OCI-LY7 (cell line): ENCODE results near the gene UFD1.

Experiments
- CTCF ChIP-seq: fragments of 200-600 bp; sonication (generic); conservative IDR thresholded peaks from 2 replicates; pipeline ENCODE4 v1.5.1; 2014; ENCODE audit warnings: mild to moderate bottlenecking, antibody characterized with exemption, low read length, moderate library complexity, mixed read lengths
- EZH2phosphoT487 ChIP-seq: fragments of 200-600 bp; sonication (generic); IDR thresholded peaks from 2 replicates; pipeline ENCODE4 v1.6.1; 2018; ENCODE audit warnings: low read depth, borderline replicate concordance, mild to moderate bottlenecking, mixed run types, antibody characterized with exemption, low read length, moderate library complexity, mixed read lengths

GRCh38 chr22:19405133-19405532 lies 73.9 kb downstream of the UFD1 start:
- no peak for TF ChIP-seq CTCF
- no peak for TF ChIP-seq EZH2phosphoT487
